Activated CD8-positive, alpha-beta memory T cell treated with anti-CD3 and anti-CD28 coated beads for 48 hours (primary cell): ENCODE data around the gene DCLK1.
"Not testable (repeated sequence)": the region's sequence is repeated elsewhere in the genome, so short reads cannot be mapped to it uniquely, and the experiment has no call there.

Source experiments
- DNase-seq, 3 experiments: peaks; one replicate each; pipeline ENCODE4 v3.0.0-alpha.2; 2020; ENCODE audit warnings: low read depth in 2 of 3, low spot score in 2 of 3

The DCLK1 gene

DNA sequence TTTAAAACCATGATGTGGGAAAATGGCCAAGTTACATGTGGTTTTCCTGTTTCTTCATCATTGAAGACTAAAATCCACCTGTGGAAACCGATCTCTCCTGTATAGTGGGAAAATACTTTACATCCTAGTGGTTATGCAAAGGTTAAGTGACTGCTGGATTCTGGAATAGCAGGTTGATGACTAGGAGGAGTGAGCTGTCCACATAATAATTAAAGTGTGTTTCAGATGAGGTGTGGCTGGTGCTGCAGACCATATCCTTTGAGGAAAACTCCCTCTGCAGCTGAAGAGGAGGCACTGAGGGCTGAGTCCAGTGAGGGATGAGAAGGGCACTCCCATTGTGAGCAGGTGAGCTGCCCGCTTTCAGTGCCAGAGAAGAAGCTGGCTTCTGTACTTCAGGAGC is 43.2 kb downstream of the DCLK1 start:
- no peak for DNase-seq

DNA sequence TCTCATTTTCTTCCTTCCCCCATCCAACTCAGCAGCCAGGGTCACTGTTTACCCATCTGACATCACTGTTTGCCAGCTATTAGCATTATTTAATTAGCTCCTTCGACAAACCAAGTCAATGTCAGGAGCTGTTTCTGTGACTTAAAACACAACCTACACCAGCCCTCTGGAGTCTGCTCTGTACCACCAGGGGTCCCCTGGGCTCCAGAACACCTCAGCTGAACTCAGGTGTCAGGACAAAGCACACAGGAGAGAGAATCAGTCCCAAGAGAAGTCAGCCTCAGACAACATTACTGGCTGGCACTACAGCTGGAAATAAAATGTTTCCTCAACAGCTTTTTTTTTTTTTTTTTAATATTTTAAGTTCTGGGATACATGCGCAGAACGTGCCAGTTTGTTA is 45.1 kb downstream of the DCLK1 start:
- DNase-seq = no peak

DNA sequence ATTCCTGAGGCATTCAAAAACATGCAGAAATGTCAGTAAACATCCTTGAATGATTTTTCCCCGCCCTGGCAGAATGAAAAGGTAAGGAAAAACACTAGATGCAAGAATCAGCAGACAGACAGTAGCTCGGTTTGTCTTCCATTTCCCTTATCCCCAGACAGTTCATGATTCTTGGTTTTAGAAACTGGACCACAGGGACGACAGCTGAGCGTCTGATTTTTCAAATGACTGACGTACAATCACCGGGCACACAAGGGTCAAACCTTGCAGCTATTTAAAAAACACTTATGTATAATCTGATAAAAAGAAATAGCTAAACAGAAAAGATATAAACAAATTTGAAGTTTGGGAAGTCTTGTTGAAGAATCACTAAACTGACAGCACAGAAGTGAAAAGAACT is 47.1 kb downstream of the DCLK1 start:
- no peak for DNase-seq

DNA sequence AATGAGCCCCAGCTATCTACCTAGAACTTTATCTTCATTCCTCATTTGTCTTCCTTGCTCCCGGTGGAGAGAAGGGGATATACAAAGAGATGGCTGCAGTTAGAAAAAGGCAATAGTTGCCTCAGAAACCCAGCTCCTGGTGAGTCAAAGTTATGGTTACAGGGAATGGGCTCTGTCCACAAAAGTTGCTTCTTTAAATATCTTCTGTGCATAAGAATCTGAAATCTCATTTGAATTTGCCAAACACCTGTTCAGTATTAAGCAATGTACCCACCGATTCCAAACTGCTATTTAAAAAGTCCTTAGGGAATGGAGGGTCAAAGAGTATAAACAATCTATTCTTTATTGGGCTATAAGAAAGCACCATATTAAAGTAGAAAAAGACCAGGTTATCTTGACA is 48.4 kb downstream of the DCLK1 start:
- DNase-seq = no peak

DNA sequence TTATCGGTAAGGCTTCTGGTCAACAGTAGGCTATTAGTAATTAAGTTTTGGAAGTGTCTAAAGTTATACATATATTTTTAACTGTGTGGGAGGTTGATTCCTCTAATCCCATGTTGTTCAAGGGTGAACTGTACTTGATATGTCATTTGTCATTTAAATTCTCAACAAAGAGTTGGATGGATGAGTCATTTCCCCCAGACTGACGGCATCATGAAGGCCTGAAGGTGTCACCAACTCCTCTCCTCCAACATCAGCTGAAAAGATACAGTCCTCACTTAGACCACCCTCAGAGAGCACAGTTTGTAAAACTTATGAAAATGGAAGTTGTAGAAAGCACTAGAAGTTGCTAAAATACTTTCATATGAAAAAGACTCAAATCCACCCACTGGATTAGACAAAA is 48.8 kb downstream of the DCLK1 start:
- no peak for DNase-seq

DNA sequence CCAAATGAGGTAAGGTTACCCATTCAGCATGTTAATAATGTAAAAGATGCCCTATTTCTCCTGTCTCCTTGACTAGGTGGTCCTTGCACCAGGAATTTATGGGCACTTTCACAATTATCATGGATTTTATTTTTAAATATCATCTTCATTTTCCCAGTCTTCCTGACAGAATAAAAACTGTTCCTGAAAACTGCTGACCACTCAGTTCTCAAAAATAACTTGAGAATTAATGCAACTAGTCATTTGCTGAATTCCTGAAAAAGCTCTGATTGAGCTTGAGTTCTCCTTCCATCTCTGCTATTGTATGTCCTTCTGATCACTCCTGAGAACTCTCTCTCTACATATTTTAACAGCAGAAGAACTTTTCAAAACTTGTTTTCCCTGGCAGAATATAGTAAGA is 55.0 kb downstream of the DCLK1 start:
- no peak for DNase-seq

DNA sequence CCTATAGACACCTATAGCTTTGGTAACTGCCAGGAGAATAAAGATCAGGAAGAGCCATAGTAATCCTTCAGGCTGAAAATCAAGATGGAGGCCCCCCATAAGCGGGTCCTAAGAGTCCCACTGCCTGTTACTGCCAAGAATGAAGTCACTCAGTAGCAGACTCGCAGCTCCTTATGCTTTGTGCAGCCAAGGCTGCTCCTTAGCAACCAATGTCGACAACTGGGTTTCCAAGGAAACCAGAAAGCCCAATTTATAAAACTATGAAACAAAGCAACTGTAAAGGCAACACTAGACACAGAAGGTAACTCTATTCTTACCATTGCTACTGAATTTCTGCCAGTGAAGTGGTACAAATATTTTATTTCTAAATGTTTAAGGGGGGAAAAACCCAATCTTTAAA is 56.5 kb downstream of the DCLK1 start:
- no peak for DNase-seq

DNA sequence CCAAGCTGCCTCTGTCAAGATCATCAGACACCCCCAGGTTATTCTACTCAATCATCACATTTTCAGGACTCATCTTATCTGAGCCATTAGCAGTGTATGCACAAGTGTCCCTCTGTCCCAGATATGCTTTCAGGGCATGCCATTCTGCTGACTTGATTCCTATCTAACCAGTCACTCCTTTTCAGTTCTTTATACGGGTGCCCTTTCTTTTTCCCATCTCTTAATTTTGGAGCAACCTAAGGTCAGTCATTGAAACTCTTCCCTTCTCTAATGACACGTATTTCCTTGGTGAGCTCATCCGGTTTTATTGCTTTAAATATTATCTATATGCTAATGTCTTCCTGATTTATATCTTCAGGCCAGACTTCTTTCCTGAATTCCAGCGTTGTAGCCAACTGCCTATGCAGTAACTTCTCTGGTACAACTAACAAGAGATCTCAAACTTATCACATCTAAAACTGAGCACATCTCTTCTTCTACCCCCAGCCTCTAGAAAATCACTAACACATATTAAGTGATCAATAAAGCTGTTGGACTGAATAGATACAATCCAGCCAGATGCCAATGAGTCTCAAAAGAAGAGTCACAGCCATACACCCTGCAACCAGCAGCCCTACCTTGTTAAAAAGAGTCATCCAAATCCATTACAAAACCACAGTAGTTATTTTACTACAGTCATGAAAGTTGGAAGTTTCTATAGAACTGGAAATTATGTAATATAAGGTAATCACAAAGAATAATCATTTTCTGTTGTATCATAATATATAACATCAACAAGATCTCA is 58.8 kb downstream of the DCLK1 start:
- no peak for DNase-seq

DNA sequence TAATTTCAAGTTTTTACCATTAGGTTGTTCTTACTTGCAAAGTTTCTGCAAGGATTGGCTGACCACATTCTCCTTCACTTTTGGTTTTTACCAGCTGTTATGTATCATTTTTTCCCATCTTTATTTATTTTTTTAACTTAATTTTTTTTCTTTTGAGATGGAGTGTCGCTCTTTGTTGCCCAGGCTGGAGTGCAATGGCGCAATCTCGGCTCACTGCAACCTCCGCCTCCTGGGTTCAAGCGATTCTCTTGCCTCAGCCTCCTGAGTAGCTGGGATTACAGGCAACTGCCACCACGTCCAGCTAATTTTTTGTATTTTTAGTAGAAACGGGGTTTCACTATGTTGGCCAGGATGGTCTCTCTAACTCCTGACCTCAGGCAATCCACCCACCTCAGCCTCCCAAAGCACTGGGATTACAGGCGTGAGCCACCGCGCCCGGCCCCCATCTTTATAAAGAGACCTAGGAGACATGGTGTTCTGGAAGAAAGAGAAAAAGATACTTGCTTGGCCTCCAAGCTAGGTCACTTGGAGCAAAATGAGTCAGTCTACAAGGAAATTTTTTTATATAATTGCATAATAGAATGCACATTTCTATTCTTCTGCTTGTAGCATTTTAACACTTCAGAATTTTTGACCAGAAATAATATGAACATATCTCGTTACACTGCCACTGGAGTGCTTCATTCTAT is 60.5 kb downstream of the DCLK1 start:
- not testable (repeated sequence) for DNase-seq

DNA sequence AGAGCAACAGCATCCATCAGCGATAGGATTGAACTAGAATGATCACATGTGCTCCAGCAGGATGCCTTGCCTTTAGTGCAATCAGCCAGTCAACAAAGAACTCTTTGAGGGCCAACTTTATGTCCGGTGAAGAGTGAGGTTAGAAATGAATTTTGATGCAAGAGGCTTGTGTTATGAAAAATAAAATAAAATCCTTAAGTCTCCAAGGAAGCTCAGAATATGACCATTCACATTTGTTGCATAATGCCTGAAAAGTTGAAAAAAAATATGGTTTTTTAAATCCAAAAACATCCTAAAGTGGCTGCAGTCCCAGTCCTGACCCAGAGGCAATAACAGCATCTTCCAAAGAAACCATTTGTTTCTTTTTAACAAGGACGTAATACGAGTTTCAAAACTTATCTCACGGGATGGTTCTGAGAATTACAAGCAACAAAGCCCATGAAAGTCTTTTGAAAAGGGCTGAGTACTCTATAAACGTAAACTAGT is 61.3 kb downstream of the DCLK1 start:
- DNase-seq = no peak

DNA sequence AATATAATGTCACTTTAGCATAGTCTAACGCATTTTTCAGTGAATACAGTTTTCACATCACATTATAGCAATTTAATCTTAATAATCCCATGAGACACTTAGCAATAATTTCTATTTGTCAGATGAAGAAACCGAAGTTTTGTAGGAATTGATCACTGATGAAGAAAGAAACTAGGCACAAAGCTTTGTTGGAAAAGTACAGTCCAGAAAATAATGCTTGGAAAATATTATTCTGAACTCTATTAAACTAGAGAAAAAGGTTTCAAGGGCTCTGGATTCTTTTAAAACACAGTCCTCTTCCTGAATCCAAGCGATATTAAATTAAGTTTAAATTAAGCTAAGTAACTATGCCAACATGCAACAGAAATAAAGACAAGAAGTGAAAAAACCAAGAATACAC is 62.2 kb downstream of the DCLK1 start:
- DNase-seq = no peak

DNA sequence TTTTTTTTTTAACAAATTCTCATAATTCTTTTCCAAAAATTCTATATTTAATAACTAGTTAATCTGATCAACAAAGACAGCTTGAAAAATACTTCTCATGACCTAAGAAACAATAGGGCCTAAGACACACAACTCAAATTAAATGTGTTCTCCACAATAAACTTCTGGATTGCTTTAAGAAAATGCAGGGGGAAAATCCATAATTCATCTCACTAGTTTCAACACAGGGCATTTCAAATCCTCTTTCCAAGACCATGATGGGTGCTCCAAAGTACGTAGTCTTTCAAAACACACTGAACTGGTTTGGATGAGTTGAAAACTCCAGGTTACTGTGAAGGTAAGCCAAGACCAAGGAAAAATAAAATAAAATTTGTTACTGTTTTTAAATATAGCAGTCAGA is 62.6 kb downstream of the DCLK1 start:
- no peak for DNase-seq

DNA sequence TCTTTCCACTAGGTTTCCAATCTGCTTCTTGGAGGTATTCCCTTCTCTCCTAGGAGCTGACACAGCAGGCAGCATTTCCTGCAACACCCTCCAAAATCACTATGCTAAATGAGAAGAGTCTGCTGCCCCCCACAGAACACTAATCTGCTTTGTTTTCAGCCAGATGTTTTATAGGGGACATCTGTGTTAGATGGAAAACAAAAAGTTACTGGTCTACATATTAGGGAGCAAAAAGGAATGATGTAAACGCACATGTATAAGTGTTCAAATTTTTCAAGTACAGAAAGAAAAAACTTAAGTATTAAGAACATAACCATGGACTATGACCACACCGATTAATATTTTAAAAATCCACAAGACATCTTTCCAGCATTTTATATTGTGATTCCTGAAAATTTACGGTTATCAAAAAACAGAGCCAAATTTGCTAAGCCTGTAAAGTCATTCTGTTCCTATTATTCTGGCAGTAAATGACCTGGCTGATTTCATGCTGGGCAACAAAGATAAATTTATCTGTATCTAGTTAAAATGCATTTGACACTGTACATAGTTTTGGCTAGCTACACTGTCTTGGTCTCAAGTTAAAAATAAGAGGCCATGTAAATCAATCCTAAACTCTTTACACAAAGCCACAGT is 63.3 kb downstream of the DCLK1 start:
- no peak for DNase-seq

DNA sequence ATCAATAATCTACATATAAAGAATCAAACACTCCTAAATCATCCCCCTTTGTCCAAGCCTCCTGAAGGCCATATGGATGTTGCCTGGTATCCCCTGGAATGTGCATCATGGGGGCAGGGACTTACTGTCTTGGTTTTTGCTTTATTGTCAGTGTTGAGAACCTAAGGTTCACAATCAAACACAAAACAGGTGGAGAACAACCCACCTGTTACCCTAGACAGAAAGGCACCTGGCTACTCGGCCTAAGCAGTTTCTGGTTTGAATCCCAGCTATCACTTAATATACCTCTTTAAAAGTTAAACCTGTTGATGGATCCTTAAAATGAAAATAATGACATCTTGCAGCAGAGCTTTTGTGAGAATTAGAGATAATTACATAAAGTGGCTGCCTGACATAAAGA is 68.9 kb downstream of the DCLK1 start:
- DNase-seq = no peak

DNA sequence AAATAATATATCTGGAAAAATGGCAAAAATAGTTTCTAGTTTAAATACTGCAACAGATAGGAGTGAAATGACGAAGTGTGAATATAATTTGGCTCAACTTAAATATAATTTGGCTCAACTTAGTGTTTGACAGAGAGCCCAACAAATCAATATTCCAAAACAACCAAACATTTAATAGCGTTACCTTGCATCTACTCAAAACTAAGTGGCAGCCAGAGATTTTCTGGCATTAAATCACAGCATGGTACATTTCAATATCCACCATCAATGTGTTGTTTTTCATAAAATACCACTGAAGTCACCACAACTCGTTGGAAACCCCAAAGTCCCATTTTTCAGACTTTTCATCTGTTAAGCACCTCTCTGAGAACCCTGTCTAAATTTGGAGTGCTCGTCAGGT is 69.6 kb downstream of the DCLK1 start:
- no peak for DNase-seq

DNA sequence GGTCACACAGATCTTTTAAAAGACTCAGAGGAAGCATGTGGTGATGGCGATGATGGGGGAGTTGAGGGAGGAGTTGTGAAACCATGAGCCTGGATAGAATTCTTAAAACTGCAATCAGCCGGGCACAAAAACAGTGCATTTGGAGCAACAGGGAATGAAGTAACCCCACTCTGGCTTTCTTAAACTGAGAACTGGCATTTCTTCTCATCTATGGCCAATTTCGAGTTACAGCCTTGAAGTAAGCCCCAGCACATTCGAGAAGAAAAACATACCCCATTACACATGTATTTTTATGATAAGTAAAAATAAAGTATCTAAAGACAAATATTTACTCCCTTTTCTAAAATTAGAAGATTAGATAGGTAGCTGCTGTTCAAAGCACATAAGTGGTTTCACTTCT is 70.1 kb downstream of the DCLK1 start:
- no peak for DNase-seq

DNA sequence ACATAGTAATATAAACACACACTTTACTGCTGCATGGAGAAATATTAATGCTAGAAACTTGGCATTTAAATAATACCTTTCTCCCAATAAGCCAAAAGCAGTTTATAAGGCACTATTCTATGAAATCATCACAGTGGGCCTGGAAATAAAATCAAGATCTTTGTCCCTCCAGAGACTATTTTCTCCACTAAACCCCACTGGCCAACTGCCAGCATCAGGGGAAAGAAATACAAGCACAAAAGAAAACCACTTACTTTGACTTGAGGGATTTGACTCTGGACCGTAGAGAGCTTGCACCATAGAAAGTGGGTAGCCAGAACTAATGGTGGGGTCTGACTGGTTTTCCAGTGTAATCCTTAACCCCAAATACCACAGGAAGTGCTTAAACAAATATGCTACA is 71.9 kb downstream of the DCLK1 start:
- DNase-seq = no peak

DNA sequence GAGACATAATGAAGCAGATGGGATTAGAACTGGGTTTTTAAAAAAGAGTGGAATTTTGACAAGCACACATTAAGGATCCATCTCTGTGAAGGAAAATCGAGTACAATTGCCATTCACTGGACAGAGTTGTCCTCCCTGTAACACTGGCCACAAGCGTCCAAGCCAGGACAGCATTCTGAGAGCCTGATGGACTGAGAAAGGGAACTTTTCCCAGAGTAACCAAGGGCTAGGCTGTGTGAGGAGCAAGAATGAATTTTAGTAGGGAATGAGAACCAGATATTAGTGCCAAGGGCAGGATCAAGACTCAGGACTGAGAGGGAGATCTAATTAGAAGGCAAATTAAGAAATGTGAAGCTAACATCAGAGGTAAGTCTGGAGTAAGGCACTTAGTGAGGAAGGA is 73.1 kb downstream of the DCLK1 start:
- DNase-seq = no peak

DNA sequence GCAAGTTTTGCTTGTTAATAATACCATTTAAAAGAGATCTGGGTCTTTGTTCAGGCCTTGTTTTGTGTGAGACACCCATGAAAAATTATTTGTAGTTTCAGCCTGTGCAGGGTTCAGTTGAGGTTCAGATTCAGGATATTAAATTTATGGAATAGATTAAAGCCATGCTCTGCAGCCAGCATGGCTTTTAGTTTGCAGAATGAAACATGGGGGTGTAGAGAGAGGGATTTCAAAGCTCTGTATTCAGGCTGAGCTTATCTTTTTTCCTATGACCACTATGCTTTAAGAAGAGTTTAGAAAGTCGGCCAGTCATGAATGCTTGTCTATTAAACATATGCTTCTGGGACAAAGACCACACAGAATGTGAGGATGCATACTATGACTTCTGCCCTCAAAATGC is 73.6 kb downstream of the DCLK1 start:
- no peak for DNase-seq

DNA sequence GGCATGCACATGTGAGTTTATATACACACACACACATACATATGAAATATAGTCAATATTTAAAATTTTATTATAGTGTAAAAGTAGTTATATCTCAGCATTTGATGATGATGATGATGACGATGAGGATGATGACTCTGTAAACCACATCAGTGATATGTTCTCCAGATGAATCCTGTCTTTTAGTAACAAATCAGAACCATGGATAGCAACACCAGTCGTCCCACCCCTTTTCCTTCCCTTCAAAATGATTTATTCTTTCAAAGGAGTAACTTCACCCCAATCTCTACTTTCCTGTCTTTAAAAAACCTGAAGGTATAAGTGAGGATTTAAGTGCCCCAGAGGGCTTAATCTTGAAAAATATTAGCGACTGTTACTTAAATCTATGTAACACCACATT is 74.1 kb downstream of the DCLK1 start:
- no peak for DNase-seq

DNA sequence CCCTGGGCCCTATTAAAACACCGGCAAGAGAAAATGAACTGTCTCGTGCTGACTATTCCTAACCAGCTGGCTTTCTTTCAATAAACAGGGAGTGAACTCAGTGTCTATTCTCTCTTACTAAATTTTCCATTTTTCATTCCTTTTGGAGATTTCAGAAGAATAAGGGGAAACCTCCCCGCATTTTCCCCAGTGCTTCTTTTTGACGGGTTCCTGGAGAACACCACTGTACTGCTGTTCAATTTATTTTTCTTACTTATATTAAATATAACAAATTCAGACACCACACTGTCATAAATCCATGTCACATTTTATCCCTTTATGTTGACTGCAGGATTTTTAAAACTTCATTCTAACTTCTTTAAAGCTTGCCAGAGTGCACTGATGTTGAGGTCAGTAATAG is 75.8 kb downstream of the DCLK1 start:
- DNase-seq = no peak

DNA sequence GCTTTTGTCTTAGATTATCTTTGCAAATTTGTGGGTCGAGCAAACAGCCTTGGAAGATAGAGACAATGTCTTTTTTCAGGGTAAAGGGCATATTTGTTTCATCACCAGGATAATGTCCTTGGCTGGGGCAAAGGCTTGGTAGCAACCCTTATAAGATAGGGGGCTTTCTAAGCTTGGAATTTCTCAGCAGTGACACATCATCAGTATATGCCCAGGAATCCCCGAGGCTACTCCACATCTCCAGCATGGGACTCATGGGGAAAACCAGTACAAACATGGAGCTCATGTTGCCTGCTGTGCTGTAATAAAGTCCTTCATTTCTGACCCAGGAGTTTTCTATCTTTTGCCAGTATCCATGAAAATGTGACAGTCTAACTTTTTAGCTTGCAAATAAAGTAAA is 77.1 kb downstream of the DCLK1 start:
- no peak for DNase-seq
